ENCODE data around the gene C22orf39. TPM values are rescaled to one million over a fixed set of nuclear protein-coding genes. Genes with fewer than 3 reads are reported as not detected.

The C22orf39 gene
- total RNA-seq, 4 donors from 2014 or later: 15.8 to 54.0 (median 24.7) TPM

DNA sequence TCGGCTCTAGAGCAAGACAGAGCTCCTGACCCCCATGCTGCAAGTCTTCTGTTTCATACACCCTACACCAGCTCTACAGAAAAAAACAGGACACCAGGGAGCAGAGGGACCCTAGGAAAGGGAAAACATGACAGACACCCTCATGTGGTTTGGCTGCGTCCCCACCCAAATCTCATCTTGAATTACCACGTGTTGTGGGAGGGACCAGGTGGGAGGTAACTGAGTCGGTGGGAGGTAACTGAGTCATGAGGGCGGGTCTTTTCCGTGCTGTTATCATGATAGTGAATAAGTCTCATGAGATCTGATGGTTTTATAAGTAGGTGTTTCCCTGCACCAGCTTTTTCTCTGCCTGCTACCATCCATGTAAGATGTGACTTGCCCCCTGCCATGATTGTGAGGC lies 6.6 kb upstream of the C22orf39 start:
- intact Hi-C loops (cut with DNase I): no loop called here
- H3K27ac ChIP-seq: no peak overlapping the region
- H3K9me3 ChIP-seq: no peaks in the 10 kb centered on the region
- H3K4me3 ChIP-seq: no peak overlapping the region
- TF ChIP-seq, protein P1, sequence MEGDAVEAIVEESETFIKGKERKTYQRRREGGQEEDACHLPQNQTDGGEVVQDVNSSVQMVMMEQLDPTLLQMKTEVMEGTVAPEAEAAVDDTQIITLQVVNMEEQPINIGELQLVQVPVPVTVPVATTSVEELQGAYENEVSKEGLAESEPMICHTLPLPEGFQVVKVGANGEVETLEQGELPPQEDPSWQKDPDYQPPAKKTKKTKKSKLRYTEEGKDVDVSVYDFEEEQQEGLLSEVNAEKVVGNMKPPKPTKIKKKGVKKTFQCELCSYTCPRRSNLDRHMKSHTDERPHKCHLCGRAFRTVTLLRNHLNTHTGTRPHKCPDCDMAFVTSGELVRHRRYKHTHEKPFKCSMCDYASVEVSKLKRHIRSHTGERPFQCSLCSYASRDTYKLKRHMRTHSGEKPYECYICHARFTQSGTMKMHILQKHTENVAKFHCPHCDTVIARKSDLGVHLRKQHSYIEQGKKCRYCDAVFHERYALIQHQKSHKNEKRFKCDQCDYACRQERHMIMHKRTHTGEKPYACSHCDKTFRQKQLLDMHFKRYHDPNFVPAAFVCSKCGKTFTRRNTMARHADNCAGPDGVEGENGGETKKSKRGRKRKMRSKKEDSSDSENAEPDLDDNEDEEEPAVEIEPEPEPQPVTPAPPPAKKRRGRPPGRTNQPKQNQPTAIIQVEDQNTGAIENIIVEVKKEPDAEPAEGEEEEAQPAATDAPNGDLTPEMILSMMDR (IDR thresholded peaks at IDR 0.05): no peak
- peaks cover 0 to 2% (median 0%) of the 10 kb centered on the region in 3 donors for H3K4me1 ChIP-seq
- H3K36me3 ChIP-seq: peaks cover 26 to 96% (median 36%) of the 10 kb centered on the region in 3 donors
- DNase-seq: no peak
- WGBS, 2 donors: 65 to 73% methylated on average over 5 to 6 of the region's 6 CpGs
- no peaks in the 10 kb centered on the region for H3K27me3 ChIP-seq

DNA sequence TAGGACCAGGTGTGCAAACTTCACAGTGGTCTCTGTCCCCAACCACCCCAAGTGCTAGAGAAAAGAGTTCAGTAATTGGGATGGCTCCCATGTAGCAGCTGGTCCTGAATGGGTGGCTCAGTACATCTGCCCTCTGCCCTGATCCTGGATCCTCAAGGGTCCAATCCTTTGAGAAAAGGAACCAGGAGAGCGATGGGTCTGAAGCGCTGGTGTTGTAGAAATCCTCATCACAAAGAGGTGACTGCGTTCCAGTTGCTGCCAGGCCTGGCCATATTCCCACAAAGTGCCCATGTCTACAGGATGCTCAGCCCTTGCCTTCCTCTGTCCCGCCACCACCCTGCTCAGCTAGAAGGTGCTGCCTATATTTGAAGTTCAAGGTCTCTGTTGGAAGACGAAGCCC lies 6.2 kb upstream of the C22orf39 start:
- WGBS, 2 donors: 83 to 93% methylated on average over 1 to 3 of the region's 5 CpGs
- Histone ChIP-seq H3K4me3 (no peak overlapping the region), H3K4me1 (peaks cover 0 to 6% (median 1%) of the 10 kb centered on the region in 3 donors), H3K36me3 (peaks cover 26 to 92% (median 36%) of the 10 kb centered on the region in 3 donors), H3K27ac (no peak overlapping the region), H3K27me3 (no peaks in the 10 kb centered on the region), H3K9me3 (no peaks in the 10 kb centered on the region)
- TF ChIP-seq POLR2A (IDR thresholded peaks at IDR 0.05): no peak
- TF ChIP-seq, protein P1 (IDR thresholded peaks at IDR 0.05): no peak
- DNase-seq: no peak
- intact Hi-C loops (cut with DNase I): no loop called here

DNA sequence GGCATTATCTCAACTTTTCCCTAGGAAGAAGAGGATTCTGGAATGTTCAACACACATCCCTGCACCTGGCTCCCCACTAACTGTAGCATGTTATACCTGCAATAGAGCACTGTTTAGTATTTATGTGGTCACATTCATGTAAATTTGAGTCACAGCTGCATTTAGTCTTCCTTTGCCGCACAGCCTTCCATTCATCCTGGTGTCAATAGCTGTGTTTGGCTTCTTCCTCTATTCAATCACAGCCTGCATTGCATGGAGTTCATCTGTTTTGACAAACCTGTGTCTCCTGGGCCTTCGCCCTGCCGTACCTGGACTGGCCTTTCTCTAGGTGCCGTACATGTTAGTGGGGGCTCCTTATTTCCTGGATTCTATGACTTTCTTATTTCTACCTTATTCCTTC lies 4.1 kb upstream of the C22orf39 start:
- TF ChIP-seq, protein P1 (IDR thresholded peaks at IDR 0.05): no peak
- no peak for TF ChIP-seq POLR2A (IDR thresholded peaks at IDR 0.05)
- no peaks in the 10 kb centered on the region for H3K27me3 ChIP-seq
- WGBS, 2 donors: 95 to 98% methylated on average over 4 of the region's 4 CpGs
- intact Hi-C loops (cut with DNase I): no loop called here
- no peak overlapping the region for H3K4me3 ChIP-seq
- no peak for DNase-seq
- H3K9me3 ChIP-seq: no peaks in the 10 kb centered on the region
- peaks cover 24 to 70% (median 33%) of the 10 kb centered on the region in 3 donors for H3K36me3 ChIP-seq
- H3K27ac ChIP-seq: no peak overlapping the region
- peaks cover 10 to 20% (median 12%) of the 10 kb centered on the region in 3 donors for H3K4me1 ChIP-seq

DNA sequence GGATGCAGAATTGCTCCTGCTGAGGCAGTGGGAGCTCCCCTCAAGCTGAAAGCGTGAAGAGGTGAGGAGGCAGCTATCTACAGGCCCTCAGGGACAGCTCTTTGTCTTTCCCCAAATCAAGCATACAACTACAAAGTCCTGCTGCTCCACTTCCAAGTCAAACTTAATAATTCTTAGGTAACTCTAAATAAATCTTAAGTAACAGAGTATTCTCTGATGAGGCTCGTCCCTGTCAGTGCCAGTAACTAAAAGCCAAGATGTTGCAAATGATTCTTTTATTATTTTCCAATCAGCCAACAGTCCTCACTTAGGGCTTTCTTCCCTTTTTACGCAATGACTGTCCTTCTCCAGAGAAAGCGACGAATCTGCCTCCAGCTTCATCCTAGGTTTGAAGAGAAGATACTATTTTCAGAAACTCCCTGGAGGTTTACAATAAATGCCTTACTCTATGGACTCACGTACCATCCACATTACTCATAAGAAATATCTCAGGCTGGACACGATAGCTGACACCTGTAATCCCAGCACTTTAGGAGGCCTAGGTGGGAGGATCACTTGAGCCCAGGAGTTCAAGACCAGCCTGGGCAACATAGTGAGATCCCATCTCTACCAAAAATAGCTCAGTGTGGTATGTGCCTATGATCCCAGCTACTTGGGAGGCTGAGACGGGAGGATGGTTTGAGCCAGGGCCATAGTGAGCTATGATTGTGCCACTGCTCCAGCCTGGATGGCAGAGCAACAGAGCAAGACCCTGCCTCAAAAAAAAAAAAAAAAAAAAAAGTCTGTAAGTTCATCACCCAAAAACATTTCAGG lies 3.1 kb upstream of the C22orf39 start:
- TF ChIP-seq, protein P1 (IDR thresholded peaks at IDR 0.05): no peak
- no peak for TF ChIP-seq POLR2A (IDR thresholded peaks at IDR 0.05)
- intact Hi-C loops (cut with DNase I): no loop called here
- no peak overlapping the region for H3K4me3 ChIP-seq
- H3K9me3 ChIP-seq: no peaks in the 10 kb centered on the region
- 77 to 78% methylated on average over 8 of the region's 8 CpGs for WGBS, 2 donors
- no peak overlapping the region for H3K27ac ChIP-seq
- H3K4me1 ChIP-seq: peaks cover 20 to 30% (median 21%) of the 10 kb centered on the region in 3 donors
- H3K27me3 ChIP-seq: no peaks in the 10 kb centered on the region
- no peak for DNase-seq
- peaks cover 15 to 60% (median 23%) of the 10 kb centered on the region in 3 donors for H3K36me3 ChIP-seq

DNA sequence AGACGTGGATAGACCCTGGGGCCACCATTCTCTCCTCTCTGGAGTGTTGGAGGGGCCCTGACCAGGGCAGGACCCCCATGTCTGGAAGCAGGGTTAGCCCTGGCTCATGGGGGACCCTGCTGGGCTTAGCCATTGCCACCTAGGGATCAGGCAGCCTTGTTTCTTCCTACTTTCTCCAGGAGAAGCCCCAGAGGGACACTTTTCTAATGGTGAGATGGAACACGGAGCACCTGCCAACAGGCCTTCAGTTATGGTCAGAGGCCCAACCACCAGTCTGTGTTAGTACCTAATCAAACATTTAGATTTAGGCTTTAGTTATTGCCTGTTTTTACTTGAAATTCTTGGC lies 1.9 kb upstream of the C22orf39 start:
- Histone ChIP-seq H3K4me1 (peaks cover 21 to 38% (median 22%) of the 10 kb centered on the region in 3 donors), H3K36me3 (peaks cover 11 to 54% (median 12%) of the 10 kb centered on the region in 3 donors), H3K4me3 (no peak overlapping the region), H3K27ac (no peak overlapping the region), H3K27me3 (no peaks in the 10 kb centered on the region), H3K9me3 (no peaks in the 10 kb centered on the region)
- intact Hi-C loops (cut with DNase I): no loop called here
- 75% methylated on average over 2 of the region's 2 CpGs; no CpG with 5 or more reads in 1 of the 2 donors for WGBS, 2 donors
- no peak for DNase-seq
- TF ChIP-seq POLR2A (IDR thresholded peaks at IDR 0.05): no peak
- TF ChIP-seq, protein P1 (IDR thresholded peaks at IDR 0.05): no peak
